SJSA1 (cell line): ENCODE measurements around the gene PRKAG1. TPM values are rescaled to one million over a fixed set of nuclear protein-coding genes. Genes with fewer than 3 reads are reported as not detected.

ENCODE experiments used
- DNase-seq, 2 experiments: peaks; one replicate each; pipeline ENCODE4 v3.0.0-alpha.2; 2015 to 2020; ENCODE audit warnings: low spot score in 2 of 2, low read depth in 1 of 2
- H3K27ac ChIP-seq: fragments of 250-450 bp; sonication (Bioruptor Pico); 2 replicates; pipeline ENCODE4 v1.5.1; 2020; ENCODE audit warnings: mild to moderate bottlenecking, moderate library complexity
- H3K27me3 ChIP-seq: fragments of 250-450 bp; sonication (Bioruptor Pico); replicated peaks from 2 replicates; pipeline ENCODE4 v1.5.1; 2020; ENCODE audit warnings: mild to moderate bottlenecking, moderate library complexity
- H3K36me3 ChIP-seq: fragments of 250-450 bp; sonication (Bioruptor Pico); 2 replicates; pipeline ENCODE4 v1.5.1; 2020; ENCODE audit warnings: mild to moderate bottlenecking
- H3K4me1 ChIP-seq: fragments of 250-450 bp; sonication (Bioruptor Pico); replicated peaks from 2 replicates; pipeline ENCODE4 v1.6.1; 2021; ENCODE audit warnings: mild to moderate bottlenecking
- H3K4me3 ChIP-seq: fragments of 250-450 bp; sonication (Bioruptor Pico); 2 replicates; pipeline ENCODE4 v1.5.1; 2020; ENCODE audit warnings: mild to moderate bottlenecking
- H3K9me3 ChIP-seq: fragments of 250-450 bp; sonication (Bioruptor Pico); replicated peaks from 2 replicates; pipeline ENCODE4 v1.5.1; 2020; ENCODE audit warnings: mild to moderate bottlenecking
- total RNA-seq: library from RNA; depleted of rRNA; stranded (reverse); fragments of >200 nt; shearing (Covaris generic); gene quantifications from 2 replicates; pipeline ENCODE4 v1.2.3, GENCODE V29; 2014

Gene PRKAG1
- total RNA-seq, 1 experiment from 2014 or later = 36.4 TPM

- Histone ChIP-seq H3K36me3 (no peaks in the 10 kb centered on the region), H3K4me1 (peaks cover 38% of the 10 kb centered on the region), H3K27ac (no peak overlapping the region), H3K27me3 (peaks cover 74% of the 10 kb centered on the region), H3K4me3 (no peak overlapping the region), H3K9me3 (peaks cover 8% of the 10 kb centered on the region)
- DNase-seq = no peak
These were observed 36.0 kb downstream of the PRKAG1 start for GRCh38 chr12:48982397-48983080.

GRCh38 chr12:48981757-48982157 is 36.8 kb downstream of the PRKAG1 start:
- H3K27me3 ChIP-seq = peaks cover 77% of the 10 kb centered on the region
- no peaks in the 10 kb centered on the region for H3K36me3 ChIP-seq
- DNase-seq = no peak

GRCh38 chr12:48980953-48981756 is 37.4 kb downstream of the PRKAG1 start:
- Histone ChIP-seq H3K9me3 (peaks cover 8% of the 10 kb centered on the region), H3K27me3 (peaks cover 77% of the 10 kb centered on the region), H3K36me3 (no peaks in the 10 kb centered on the region), H3K4me1 (peaks cover 40% of the 10 kb centered on the region), H3K27ac (no peak overlapping the region), H3K4me3 (peak overlapping the region; percentile 14)
- no peak for DNase-seq

More at GRCh38 chr12:48981757-48982157, 36.8 kb downstream of the PRKAG1 start:
- Histone ChIP-seq H3K4me3 (no peak overlapping the region), H3K27ac (no peak overlapping the region), H3K4me1 (peaks cover 40% of the 10 kb centered on the region), H3K9me3 (peaks cover 8% of the 10 kb centered on the region)

- Histone ChIP-seq H3K27ac (no peak overlapping the region), H3K27me3 (peaks cover 76% of the 10 kb centered on the region), H3K36me3 (no peaks in the 10 kb centered on the region), H3K9me3 (peaks cover 8% of the 10 kb centered on the region), H3K4me3 (no peak overlapping the region), H3K4me1 (peaks cover 40% of the 10 kb centered on the region)
- no peak for DNase-seq
These were observed 38.1 kb downstream of the PRKAG1 start for GRCh38 chr12:48980389-48980952.

- peaks cover 40% of the 10 kb centered on the region for H3K4me1 ChIP-seq
- H3K9me3 ChIP-seq = peaks cover 8% of the 10 kb centered on the region
- H3K36me3 ChIP-seq = no peaks in the 10 kb centered on the region
- no peak overlapping the region for H3K27ac ChIP-seq
- H3K4me3 ChIP-seq = no peak overlapping the region
- DNase-seq = no peak
- peaks cover 70% of the 10 kb centered on the region for H3K27me3 ChIP-seq
These were observed 38.8 kb downstream of the PRKAG1 start for GRCh38 chr12:48979602-48980388.

GRCh38 chr12:48978741-48979601 is 39.6 kb downstream of the PRKAG1 start:
- H3K9me3 ChIP-seq = peaks cover 8% of the 10 kb centered on the region
- H3K4me1 ChIP-seq = peaks cover 40% of the 10 kb centered on the region
- H3K36me3 ChIP-seq = no peaks in the 10 kb centered on the region
- no peak overlapping the region for H3K4me3 ChIP-seq
- no peak for DNase-seq
- H3K27ac ChIP-seq = no peak overlapping the region
- peaks cover 64% of the 10 kb centered on the region for H3K27me3 ChIP-seq

- H3K4me3 ChIP-seq = no peak within 1 kb of the TSS
- no peak within 1 kb of the TSS for H3K27ac ChIP-seq
- peaks cover 8% of the 10 kb centered on the region for H3K9me3 ChIP-seq
- H3K27me3 ChIP-seq = peaks cover 57% of the 10 kb centered on the region
- no peak for DNase-seq
- H3K4me1 ChIP-seq = peaks cover 46% of the 10 kb centered on the region
- no peaks in the 10 kb centered on the region for H3K36me3 ChIP-seq
These were observed 40.3 kb downstream of the PRKAG1 start, which contains the start of gene WNT1 for GRCh38 chr12:48978291-48978740. Gene WNT1 (plus strand): TSS chr12:48978322. CDS start chr12:48978651, 329 bp downstream.

- Histone ChIP-seq H3K4me3 (no peak overlapping the region), H3K4me1 (peaks cover 53% of the 10 kb centered on the region), H3K9me3 (peaks cover 8% of the 10 kb centered on the region), H3K36me3 (no peaks in the 10 kb centered on the region), H3K27me3 (peaks cover 53% of the 10 kb centered on the region), H3K27ac (no peak overlapping the region)
- DNase-seq = peak in 1 of 2 experiments; percentile 76
These were observed 41.0 kb downstream of the PRKAG1 start for GRCh38 chr12:48977290-48978281.

GRCh38 chr12:48973941-48974673 is 44.5 kb downstream of the PRKAG1 start:
- Histone ChIP-seq H3K4me3 (no peak overlapping the region), H3K27ac (no peak overlapping the region), H3K36me3 (no peaks in the 10 kb centered on the region), H3K9me3 (peaks cover 6% of the 10 kb centered on the region), H3K4me1 (peaks cover 53% of the 10 kb centered on the region), H3K27me3 (peaks cover 43% of the 10 kb centered on the region)
- DNase-seq = no peak

GRCh38 chr12:48973531-48973930 is 45.0 kb downstream of the PRKAG1 start:
- no peaks in the 10 kb centered on the region for H3K36me3 ChIP-seq
- no peak for DNase-seq

GRCh38 chr12:48972952-48973483 is 45.6 kb downstream of the PRKAG1 start:
- no peak overlapping the region for H3K4me3 ChIP-seq
- no peak overlapping the region for H3K27ac ChIP-seq
- no peaks in the 10 kb centered on the region for H3K36me3 ChIP-seq
- peaks cover 32% of the 10 kb centered on the region for H3K27me3 ChIP-seq
- DNase-seq = no peak
- peaks cover 45% of the 10 kb centered on the region for H3K4me1 ChIP-seq
- H3K9me3 ChIP-seq = no peaks in the 10 kb centered on the region; the same call in 1 of the 2 replicates

More at GRCh38 chr12:48973531-48973930, 45.0 kb downstream of the PRKAG1 start:
- Histone ChIP-seq H3K27me3 (peaks cover 37% of the 10 kb centered on the region), H3K4me1 (peaks cover 51% of the 10 kb centered on the region), H3K27ac (no peak overlapping the region), H3K9me3 (peaks cover 5% of the 10 kb centered on the region), H3K4me3 (no peak overlapping the region)
